Right ventricle myocardium superior (tissue), 1 donor: ENCODE measurements around the gene TMC8. TPM values are rescaled to one million over a fixed set of nuclear protein-coding genes. Genes with fewer than 3 reads are reported as not detected.
"Not testable (repeated sequence)": the region's sequence is repeated elsewhere in the genome, so short reads cannot be mapped to it uniquely, and the experiment has no call there.

Experiments used
- ATAC-seq: fragments of 200-7000 bp; cut with Tn5 transposase; one replicate; pipeline ENCODE4 v1.9.1; 2020; ENCODE audit warnings: mild to moderate bottlenecking; ENCODE audit not compliant: poor library complexity
- DNase-seq: peaks from one replicate; pipeline ENCODE4 v3.0.0-alpha.2; 2020
- intact Hi-C: fragments of 100-400 bp; cut with DNase I; formaldehyde crosslinking; loops from one replicate; pipeline ENCODE4 v1.11.2; 2022
- long read RNA-seq: library from polyadenylated mRNA; unstranded; transcript quantifications from one replicate; pipeline ENCODE4 v2.0.0, GENCODE V29; 2021
- total RNA-seq: library from RNA; stranded (reverse); fragmentation: NEBNext Ultra II Directional; extraction: Animal tissue kit (Norgen Biotek cat#: 25700); gene quantifications from one replicate; pipeline ENCODE4 v1.2.1, GENCODE V29; 2021
- donor health status: DM: no; HTN: yes; CAD: no; lungs with severe emphysema.

Gene TMC8, protein sequence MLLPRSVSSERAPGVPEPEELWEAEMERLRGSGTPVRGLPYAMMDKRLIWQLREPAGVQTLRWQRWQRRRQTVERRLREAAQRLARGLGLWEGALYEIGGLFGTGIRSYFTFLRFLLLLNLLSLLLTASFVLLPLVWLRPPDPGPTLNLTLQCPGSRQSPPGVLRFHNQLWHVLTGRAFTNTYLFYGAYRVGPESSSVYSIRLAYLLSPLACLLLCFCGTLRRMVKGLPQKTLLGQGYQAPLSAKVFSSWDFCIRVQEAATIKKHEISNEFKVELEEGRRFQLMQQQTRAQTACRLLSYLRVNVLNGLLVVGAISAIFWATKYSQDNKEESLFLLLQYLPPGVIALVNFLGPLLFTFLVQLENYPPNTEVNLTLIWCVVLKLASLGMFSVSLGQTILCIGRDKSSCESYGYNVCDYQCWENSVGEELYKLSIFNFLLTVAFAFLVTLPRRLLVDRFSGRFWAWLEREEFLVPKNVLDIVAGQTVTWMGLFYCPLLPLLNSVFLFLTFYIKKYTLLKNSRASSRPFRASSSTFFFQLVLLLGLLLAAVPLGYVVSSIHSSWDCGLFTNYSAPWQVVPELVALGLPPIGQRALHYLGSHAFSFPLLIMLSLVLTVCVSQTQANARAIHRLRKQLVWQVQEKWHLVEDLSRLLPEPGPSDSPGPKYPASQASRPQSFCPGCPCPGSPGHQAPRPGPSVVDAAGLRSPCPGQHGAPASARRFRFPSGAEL
- 1.6 TPM for total RNA-seq
- long read RNA-seq, partial matches to known transcripts: 1 of 2 reads
- long read RNA-seq, other reads (novel, unspliced or antisense): 1 of 2 reads

GRCh38 chr17:78130437-78131101 lies at the start of gene TMC8:
Gene TMC8 (plus strand): TSS chr17:78130771. CDS start chr17:78131589, 818 bp downstream.
- DNase-seq: peak; percentile 60
- intact Hi-C loops: no loop called here
- no peak for ATAC-seq

- intact Hi-C loops: no loop called here
- ATAC-seq (peak; percentile 13), DNase-seq (no peak)
Measured at GRCh38 chr17:78081551-78081950, 49.0 kb upstream of the TMC8 start.

GRCh38 chr17:78082355-78082872 lies 48.2 kb upstream of the TMC8 start:
- ATAC-seq, intact Hi-C loops, DNase-seq: not testable (repeated sequence)

DNA sequence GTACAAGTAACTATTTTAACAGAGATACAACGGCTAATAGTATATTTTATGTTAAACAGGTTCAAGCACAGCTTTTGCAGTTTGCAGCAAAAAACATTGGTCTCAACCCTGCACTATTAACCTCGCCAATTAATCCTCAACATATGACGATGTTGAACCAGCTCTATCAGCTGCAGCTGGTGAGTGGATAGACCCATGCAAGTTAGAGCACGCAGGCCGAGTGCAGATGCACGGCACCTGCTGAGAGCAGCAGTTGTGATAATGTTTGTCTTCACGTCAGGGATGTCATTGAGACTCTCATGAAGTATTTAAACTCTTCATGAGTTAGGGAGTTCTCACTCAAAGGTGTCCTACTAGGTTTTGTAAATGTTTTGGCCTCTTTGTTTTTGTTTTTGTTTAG lies 47.6 kb upstream of the TMC8 start:
- peak; percentile 25 for ATAC-seq
- no peak for DNase-seq
- intact Hi-C loops: no loop called here

DNA sequence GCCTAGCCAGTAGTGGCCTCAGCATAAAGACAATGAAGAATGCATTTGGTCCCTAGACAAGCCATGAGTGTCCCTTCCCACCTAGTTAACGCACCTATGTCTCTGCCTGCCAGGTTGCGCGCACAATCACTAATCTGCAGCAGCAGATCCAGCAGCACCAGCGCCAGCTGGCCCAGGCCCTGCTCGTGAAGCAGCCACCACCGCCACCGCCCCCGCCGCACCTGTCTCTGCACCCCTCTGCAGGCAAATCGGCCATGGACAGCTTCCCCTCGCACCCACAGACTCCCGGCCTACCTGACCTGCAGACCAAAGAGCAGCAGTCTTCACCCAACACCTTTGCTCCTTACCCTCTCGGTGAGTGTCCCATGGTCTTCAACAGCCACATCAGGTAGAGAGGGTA lies 43.8 kb upstream of the TMC8 start:
- DNase-seq: no peak
- intact Hi-C loops: no loop called here
- no peak for ATAC-seq

DNA sequence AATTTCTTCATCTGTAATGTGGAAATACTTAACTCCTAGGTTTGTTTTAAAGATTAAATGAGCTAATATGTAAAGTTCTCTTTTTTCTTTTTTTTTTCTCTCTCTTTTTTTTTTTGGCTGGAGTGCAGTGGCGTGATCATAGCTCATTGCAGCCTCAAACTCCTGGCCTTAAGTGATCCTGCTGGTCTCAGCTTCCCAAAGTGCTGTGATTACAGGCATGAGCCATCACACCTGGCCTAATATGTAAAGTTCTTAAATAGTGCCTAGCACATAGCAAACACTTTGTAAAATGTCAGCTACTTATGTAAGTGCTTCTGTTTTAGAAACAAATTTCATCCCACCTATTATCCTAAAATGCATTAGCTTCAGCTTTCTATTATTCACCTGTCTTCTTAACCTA lies 42.0 kb upstream of the TMC8 start:
- no peak for DNase-seq
- ATAC-seq: no peak
- intact Hi-C loops: no loop called here

- intact Hi-C loops: no loop called here
- ATAC-seq: peak; percentile 28
Measured at GRCh38 chr17:78089576-78090281, 40.8 kb upstream of the TMC8 start.

DNA sequence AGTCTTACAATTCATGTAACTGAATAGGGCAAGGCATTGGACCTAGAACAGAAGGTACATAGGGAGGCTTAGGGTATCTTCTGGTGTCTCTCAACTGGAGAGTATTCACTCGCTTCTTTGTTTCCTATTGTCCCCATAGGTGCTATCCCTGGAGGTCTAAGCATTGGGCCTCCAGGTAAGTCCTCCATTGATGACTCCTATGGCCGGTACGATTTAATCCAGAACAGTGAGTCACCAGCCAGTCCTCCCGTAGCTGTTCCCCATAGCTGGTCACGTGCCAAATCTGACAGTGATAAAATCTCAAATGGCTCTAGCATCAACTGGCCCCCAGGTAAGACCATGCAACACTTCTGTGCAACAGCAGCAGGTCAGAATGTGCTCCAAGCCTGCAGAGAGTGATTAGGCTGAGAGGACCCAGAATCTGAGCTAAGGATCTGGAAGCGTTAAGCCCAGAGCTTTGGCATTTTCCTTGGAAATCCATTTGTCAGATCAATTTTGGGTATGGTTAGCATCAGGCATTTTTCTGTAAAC lies 37.7 kb upstream of the TMC8 start:
- intact Hi-C loops: no loop called here
- ATAC-seq: no peak
- no peak for DNase-seq

More at GRCh38 chr17:78089576-78090281, 40.8 kb upstream of the TMC8 start:
- no peak for DNase-seq

GRCh38 chr17:78095035-78095434 lies 35.5 kb upstream of the TMC8 start:
- DNase-seq: no peak
- intact Hi-C loops: no loop called here
- no peak for ATAC-seq

DNA sequence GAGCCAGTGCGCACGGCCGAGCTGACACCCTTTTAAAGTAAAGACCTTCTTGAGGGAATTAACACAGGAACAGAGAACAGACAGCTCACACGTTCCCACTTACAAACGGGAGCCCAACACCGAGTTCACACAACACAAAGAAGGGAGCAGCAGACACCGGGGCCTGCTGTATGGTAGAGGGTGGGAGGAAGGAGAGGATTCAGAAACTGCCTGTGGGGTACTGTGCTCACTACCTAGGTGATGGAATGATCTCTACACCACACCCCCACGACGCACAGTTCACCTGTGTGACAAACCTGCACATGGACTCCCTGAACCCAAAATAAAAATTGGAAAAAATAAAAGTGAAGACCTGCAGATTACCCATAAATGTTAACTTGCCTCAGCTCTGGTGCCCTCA lies 34.5 kb upstream of the TMC8 start:
- intact Hi-C loops: no loop called here
- no peak for DNase-seq
- ATAC-seq: no peak

DNA sequence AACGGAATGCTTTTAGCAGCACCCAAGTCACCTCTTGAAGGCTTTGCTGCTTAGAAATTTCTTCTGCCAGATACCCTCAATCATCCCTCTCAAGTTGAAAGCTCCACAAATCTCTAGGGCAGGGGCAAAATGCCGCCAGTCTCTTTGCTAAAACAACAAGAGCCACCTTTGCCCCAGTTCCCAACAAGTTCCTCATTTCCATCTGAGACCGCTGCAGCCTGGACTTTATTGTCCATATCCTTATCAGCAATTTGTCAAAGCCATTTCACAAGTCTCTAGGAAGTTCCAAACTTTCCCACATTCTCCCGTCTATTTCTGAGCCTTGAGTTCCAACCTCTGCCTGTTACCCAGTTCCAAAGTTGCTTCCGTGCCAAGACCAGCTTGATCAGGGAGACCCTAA lies 29.5 kb upstream of the TMC8 start:
- no peak for DNase-seq
- intact Hi-C loops: no loop called here
- no peak for ATAC-seq

GRCh38 chr17:78101542-78101941 lies 29.0 kb upstream of the TMC8 start:
- intact Hi-C loops: no loop called here
- no peak for ATAC-seq
- DNase-seq: no peak

GRCh38 chr17:78103311-78103710 lies 27.3 kb upstream of the TMC8 start:
- no peak for DNase-seq
- intact Hi-C loops: no loop called here

GRCh38 chr17:78104540-78104941 lies 26.0 kb upstream of the TMC8 start:
- no peak for DNase-seq
- intact Hi-C loops: no loop called here
- no peak for ATAC-seq

More at GRCh38 chr17:78103311-78103710, 27.3 kb upstream of the TMC8 start:
- ATAC-seq: no peak

DNA sequence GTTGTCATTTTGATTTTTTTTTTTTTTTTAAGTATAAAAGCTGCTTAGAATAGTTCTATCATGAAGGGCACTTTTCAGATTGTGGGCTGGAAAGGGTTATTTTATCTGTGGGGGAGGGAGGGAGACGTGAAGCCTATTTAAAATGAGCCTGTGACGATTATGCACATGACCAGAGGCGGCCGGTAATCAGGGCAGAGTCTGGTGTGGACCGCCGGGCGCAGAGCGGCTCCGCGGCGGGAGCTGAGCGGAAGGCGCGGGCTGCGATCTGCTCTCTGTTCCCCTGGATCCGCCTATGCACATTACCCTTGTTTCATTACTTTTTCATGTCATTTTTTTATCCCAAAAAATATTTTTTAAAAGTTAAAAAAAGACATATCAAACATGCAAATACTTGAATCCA lies 25.5 kb upstream of the TMC8 start:
- peak; percentile 28 for ATAC-seq
- intact Hi-C loops: no loop called here
- no peak for DNase-seq

GRCh38 chr17:78105551-78105950 lies 25.0 kb upstream of the TMC8 start:
- intact Hi-C loops: no loop called here
- DNase-seq (no peak), ATAC-seq (no peak)

GRCh38 chr17:78106211-78106610 lies 24.4 kb upstream of the TMC8 start:
- ATAC-seq (no peak), DNase-seq (no peak)
- intact Hi-C loops: no loop called here

GRCh38 chr17:78107457-78107856 lies 23.1 kb upstream of the TMC8 start:
- intact Hi-C loops: no loop called here
- DNase-seq: no peak

More at GRCh38 chr17:78107457-78107856, 23.1 kb upstream of the TMC8 start:
- ATAC-seq: no peak
